ENCODE data around the gene VEGFC.

- TF ChIP-seq CTCF (conservative IDR thresholded peaks at IDR 0.05 in 1 of 2, IDR thresholded peaks at IDR 0.05 in 1 of 2; ENCODE audit: extremely low read depth in 1 of 2, insufficient read depth in 1 of 2, low read depth in 1 of 2, low read length in 2 of 2): no peak
- TF ChIP-seq EZH2 (IDR thresholded peaks at IDR 0.05; ENCODE audit: borderline replicate concordance, low read length): no peak
These were observed 8.3 kb upstream of the VEGFC start for GRCh38 chr4:176800891-176801534.

Data from mammary epithelial cell (primary cell).